GM12878 (cell line): Measurements from ENCODE around the gene PRM2. TPM values are rescaled to one million over a fixed set of nuclear protein-coding genes. Genes with fewer than 3 reads are reported as not detected.

Source experiments
- CEBPB ChIP-seq, 2 experiments: fragments of 150-350 bp in 1 of 2; IDR thresholded peaks; 2 replicates each; pipeline ENCODE4 v1.6.1; 2012 to 2014; ENCODE audit warnings: low read depth in 2 of 2, low read length in 2 of 2, borderline replicate concordance in 1 of 2, inconsistent platforms in 1 of 2
- ETV6 ChIP-seq, 2 experiments: fragments of 450-650 bp in 1 of 2; IDR thresholded peaks in 1 of 2; conservative IDR thresholded peaks in 1 of 2; 2 replicates each; pipeline ENCODE4 v1.6.1; 2014; ENCODE audit warnings: antibody characterized with exemption in 1 of 2, borderline replicate concordance in 1 of 2, low read depth in 1 of 2, mild to moderate bottlenecking in 1 of 2, moderate library complexity in 1 of 2
- FOXM1 ChIP-seq: IDR thresholded peaks from 2 replicates; pipeline ENCODE4 v1.6.1; 2012; ENCODE audit warnings: low read depth, mild to moderate bottlenecking, inconsistent platforms, low read length, moderate library complexity
- IKZF2 ChIP-seq, 2 experiments: fragments of 450-650 bp; IDR thresholded peaks; 2 replicates each; pipeline ENCODE4 v1.6.1; 2017; ENCODE audit warnings: mild to moderate bottlenecking in 2 of 2, moderate library complexity in 2 of 2
- PAX5 ChIP-seq: IDR thresholded peaks from 2 replicates; pipeline ENCODE4 v1.6.1; 2011; ENCODE audit warnings: low read depth, low read length, borderline replicate concordance
- SMAD5 ChIP-seq: IDR thresholded peaks from 2 replicates; pipeline ENCODE4 v1.6.1; 2016; ENCODE audit warnings: antibody characterized with exemption, low read depth
- polyA plus RNA-seq, 11 experiments: library from polyadenylated mRNA; depleted of rRNA in 4 of 11; unstranded in 6 of 11; stranded (reverse) in 5 of 11; fragments of >200 nt; fragmentation: Nextera tagmentation in 4 of 11; fragmentation: Illumina TruSeq in 1 of 11; extraction: Ambion mirVana in 4 of 11; extraction: Trizol in 1 of 11; gene quantifications; 1 replicate in 1 of 11; 2 replicates in 10 of 11; pipeline versions ENCODE4 v1.2.1 to v1.2.3, GENCODE V29; 2011 to 2016; ENCODE audit warnings: inconsistent platforms in 2 of 11, missing spikeins in 2 of 11, low read depth in 1 of 11
- total RNA-seq, 4 experiments: library from RNA; depleted of rRNA in 3 of 4; stranded (reverse); fragments of >200 nt in 3 of 4; fragmentation: Illumina TruSeq in 1 of 4; extraction: Trizol in 1 of 4; gene quantifications; 2 replicates each; pipeline versions ENCODE4 v1.2.1 to v1.2.3, GENCODE V29; 2013 to 2021
- TF ChIP-seq, protein P1 (sequence below): fragments of 450-650 bp; IDR thresholded peaks from 2 replicates; pipeline ENCODE4 v1.6.1; 2017; ENCODE audit warnings: low read depth, mild to moderate bottlenecking, moderate library complexity
- TF ChIP-seq, protein P2 (sequence below): fragments of 450-650 bp; IDR thresholded peaks from 2 replicates; pipeline ENCODE4 v1.6.1; 2017; ENCODE audit warnings: borderline replicate concordance

Gene PRM2
- total and polyA plus RNA-seq, 10 of the 15 experiments (the other 5 are each of a cell fraction or from before 2014, with no cell fraction given), result not detected

DNA sequence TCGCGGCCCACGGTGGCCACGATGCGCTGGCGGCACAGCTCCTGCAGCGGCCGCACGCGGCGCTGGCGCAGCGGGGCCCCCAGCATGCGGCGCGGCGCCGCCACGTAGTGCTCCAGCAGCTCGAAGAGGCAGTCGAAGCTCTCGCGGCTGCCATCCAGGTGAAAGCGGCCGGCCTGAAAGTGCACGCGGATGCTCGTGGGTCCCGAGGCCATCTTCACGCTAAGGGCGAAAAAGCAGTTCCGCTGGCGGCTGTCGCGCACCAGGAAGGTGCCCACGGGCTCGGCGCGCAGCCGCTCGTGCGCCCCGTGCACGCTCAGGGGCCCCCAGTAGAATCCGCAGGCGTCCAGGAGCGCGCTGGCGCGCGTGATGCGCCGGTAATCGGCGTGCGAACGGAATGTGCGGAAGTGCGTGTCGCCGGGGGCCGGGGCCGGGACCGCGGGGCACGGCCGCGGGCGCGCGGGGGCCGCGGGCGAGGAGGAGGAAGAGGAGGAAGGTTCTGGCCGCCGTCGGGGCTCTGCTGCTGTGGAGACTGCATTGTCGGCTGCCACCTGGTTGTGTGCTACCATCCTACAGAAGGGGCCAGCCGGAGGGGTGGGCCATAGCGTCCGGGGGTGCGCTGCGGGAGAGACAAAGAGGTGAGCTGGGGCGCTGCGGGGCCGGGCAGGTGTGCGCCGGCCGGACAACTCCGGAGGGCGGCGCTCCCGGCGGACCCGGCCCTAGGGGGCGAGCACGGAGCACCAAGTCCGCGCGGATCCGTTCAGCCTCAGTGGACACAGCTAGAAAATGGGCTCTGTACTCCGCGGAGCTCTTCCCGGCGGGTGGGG lies 21.2 kb downstream of the PRM2 start (continued):
- no peak for TF ChIP-seq CEBPB (IDR thresholded peaks at IDR 0.05; ENCODE audit: borderline replicate concordance in 1 of 2, low read depth in 2 of 2, low read length in 2 of 2)
- TF ChIP-seq ETV6 (conservative IDR thresholded peaks at IDR 0.05 in 1 of 2, IDR thresholded peaks at IDR 0.05 in 1 of 2; ENCODE audit: borderline replicate concordance in 1 of 2, low read depth in 1 of 2), result 0 out of 4 replicates have a peak, but pooled peaks of 1 of the 2 experiments have one; percentile 22
- no peak for TF ChIP-seq FOXM1
- TF ChIP-seq IKZF2 (IDR thresholded peaks at IDR 0.05), result 0 out of 4 replicates have a peak, but pooled peaks of 1 of the 2 experiments have one; percentile 12
- TF ChIP-seq PAX5, result no peak; the same call in 1 of the 2 replicates
- no peak; the same call in 1 of the 2 replicates for TF ChIP-seq SMAD5
- TF ChIP-seq, protein P1, sequence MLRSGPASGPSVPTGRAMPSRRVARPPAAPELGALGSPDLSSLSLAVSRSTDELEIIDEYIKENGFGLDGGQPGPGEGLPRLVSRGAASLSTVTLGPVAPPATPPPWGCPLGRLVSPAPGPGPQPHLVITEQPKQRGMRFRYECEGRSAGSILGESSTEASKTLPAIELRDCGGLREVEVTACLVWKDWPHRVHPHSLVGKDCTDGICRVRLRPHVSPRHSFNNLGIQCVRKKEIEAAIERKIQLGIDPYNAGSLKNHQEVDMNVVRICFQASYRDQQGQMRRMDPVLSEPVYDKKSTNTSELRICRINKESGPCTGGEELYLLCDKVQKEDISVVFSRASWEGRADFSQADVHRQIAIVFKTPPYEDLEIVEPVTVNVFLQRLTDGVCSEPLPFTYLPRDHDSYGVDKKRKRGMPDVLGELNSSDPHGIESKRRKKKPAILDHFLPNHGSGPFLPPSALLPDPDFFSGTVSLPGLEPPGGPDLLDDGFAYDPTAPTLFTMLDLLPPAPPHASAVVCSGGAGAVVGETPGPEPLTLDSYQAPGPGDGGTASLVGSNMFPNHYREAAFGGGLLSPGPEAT, result no peak
- TF ChIP-seq, protein P2, sequence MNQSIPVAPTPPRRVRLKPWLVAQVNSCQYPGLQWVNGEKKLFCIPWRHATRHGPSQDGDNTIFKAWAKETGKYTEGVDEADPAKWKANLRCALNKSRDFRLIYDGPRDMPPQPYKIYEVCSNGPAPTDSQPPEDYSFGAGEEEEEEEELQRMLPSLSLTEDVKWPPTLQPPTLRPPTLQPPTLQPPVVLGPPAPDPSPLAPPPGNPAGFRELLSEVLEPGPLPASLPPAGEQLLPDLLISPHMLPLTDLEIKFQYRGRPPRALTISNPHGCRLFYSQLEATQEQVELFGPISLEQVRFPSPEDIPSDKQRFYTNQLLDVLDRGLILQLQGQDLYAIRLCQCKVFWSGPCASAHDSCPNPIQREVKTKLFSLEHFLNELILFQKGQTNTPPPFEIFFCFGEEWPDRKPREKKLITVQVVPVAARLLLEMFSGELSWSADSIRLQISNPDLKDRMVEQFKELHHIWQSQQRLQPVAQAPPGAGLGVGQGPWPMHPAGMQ, result no peak
